IPS-NIHi7 (cell line): ENCODE results near the gene IL4.
"Not testable (repeated sequence)": the region's sequence is repeated elsewhere in the genome, so short reads cannot be mapped to it uniquely, and the experiment has no call there.

ENCODE experiments used
- DNase-seq: peaks from one replicate; pipeline ENCODE4 v3.0.0; 2012; ENCODE audit warnings: mixed read lengths; ENCODE audit errors: extremely low spot score

The IL4 gene

DNA sequence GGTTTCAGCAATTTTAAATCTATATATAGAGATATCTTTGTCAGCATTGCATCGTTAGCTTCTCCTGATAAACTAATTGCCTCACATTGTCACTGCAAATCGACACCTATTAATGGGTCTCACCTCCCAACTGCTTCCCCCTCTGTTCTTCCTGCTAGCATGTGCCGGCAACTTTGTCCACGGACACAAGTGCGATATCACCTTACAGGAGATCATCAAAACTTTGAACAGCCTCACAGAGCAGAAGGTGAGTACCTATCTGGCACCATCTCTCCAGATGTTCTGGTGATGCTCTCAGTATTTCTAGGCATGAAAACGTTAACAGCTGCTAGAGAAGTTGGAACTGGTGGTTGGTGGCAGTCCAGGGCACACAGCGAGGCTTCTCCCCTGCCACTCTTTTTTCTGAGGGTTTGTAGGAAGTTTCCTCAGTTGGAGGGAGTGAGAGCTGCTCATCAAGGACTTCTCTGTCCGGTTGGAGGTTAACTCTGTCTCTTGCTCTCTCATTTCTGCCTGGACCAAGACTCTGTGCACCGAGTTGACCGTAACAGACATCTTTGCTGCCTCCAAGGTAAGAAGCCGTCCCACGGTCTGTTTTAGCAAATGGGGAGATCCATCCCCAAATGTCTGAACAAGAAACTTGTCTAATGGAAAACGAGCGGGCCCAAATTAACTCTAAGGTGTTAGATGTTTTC, at the start of gene IL4:
IL4 (plus strand) TSS at position 51 of the 692 bp plus-strand sequence; CDS start at position 113, 62 bp downstream.
- no peak for DNase-seq

DNA sequence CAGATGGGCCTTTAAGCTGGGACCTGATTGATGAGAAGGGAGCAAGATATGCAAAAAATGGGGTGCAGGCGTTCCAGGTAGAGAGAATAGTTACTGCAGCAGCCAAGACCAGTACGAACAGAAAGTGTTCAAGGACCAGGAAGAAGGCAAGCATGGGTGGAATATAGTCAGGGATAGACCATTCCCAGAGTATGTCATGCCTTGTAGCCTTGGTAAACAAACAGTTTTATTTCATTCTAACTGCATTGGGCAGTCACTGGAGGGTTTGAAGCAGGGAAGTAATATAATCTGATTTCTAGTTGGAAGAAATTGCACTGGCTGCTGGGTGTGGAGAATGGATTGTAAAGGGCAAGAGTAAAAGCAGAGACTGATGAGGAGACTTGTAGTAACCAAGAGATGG, 46.3 kb upstream of the IL4 start:
- DNase-seq = no peak

DNA sequence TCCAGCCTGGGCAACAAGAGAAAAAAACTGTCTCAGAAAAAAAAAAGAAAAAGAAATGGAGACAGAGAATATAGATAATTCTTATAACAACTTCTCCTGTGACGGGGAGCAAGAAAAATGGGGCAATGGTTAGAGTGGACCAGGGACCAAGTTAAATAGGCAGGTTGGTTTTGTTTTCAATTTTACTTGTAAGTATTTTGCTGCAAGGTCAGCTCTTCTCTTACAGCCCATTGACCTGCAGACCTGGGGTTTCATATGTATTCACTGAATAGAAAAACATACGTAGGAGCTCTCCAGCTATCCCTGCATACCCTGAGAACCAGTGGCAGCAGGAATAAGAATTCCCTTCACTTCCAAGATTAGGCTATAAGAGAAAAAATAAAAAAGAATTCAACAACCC, 45.0 kb upstream of the IL4 start:
- DNase-seq = no peak

DNA sequence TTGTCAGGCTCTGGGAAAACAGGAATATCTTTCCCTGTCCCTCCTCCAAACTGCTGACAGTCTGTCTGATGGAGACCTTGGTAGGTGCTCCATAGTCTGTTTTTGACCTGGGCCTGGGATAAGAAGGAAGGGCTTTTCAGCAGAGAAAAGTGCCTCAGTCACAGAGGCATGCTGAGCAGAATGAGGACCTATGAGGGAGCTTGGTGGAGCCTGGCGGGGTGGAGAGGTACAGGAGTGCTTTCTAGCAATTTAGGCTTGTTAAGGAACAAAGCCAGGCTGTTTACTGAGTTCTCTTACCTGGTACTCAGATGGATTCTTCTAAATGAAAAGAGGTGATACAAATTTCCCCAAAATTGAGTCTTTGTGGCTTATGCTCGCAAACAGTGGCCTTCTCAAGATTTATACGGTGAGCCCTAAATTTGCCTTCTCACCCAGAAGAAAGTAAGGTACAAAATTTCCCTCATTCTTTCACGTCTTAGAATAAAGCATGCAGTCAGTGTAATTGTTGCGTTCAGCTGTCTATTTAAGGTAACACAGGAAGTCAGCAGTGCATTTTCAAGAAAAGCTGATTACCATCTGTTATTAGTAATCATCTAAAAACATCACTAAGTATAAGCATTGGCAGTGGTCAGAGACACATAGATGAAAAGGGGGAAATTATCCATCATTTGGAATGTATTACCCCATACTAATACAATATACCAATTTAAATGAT, 44.4 kb upstream of the IL4 start:
- no peak for DNase-seq

DNA sequence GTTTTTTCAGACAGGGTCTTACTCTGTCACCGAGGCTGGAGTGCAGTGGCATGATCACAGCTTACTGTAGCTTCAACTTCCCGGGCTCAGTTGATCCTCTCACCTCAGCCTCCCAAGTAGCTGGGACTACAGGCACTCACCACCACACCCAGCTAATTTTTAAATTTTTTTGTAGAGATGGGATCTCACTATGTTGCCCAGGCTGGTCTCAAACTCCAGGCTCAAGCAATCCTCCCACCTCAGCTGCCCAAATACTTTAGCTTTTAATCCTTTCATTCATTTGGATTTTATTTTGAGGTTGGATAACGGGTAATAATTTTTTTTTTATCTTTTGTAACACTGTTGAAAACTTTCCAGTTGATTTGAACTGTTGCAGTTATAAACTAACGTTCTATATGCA, 40.2 kb upstream of the IL4 start:
- DNase-seq = not testable (repeated sequence)

DNA sequence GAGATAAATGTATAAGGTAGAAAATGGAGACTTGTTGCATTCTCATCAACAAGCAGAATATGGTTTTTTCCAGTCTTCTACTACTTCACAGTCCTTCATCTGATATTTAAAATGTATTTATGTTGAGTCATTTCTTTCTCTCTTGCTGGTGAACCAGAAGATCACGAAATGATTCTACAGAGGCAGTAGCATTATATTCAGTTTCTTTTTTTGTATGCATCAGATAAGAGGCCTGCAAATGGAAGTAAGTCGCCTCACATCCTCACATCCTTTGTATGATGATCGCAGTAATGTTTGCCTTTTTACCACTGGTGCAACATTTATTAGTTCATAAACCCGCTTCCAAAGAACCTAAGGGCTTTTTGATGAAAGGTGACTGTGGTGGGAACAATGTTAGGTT, 37.9 kb upstream of the IL4 start:
- DNase-seq = no peak

DNA sequence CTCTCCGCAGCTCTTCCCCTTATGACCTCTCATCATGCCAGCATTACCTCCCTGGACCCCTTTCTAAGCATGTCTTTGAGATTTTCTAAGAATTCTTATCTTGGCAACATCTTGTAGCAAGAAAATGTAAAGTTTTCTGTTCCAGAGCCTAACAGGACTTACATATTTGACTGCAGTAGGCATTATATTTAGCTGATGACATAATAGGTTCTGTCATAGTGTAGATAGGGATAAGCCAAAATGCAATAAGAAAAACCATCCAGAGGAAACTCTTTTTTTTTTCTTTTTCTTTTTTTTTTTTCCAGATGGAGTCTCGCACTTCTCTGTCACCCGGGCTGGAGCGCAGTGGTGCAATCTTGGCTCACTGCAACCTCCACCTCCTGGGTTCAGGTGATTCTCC, 36.5 kb upstream of the IL4 start:
- DNase-seq = no peak

DNA sequence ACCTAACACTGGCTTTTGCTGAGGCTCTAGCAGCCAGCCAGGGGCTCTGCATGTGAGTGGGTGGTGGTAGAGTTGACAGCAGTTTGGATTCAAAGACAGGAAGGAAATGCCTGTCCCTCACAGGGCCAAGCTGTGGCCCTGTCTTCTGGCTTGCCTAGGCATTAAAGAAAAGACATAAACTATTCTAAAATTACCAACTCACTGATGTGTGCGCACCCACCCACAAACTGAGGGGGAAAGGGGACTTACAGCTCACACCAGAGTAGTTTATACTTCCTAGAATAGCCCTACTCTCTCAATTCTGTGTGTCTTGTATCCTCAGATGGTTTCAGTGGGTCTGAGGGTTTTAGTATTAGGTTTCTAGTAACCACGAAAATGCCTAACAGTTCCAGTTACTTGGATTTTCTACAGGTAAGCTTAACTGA, 34.1 kb upstream of the IL4 start:
- no peak for DNase-seq

DNA sequence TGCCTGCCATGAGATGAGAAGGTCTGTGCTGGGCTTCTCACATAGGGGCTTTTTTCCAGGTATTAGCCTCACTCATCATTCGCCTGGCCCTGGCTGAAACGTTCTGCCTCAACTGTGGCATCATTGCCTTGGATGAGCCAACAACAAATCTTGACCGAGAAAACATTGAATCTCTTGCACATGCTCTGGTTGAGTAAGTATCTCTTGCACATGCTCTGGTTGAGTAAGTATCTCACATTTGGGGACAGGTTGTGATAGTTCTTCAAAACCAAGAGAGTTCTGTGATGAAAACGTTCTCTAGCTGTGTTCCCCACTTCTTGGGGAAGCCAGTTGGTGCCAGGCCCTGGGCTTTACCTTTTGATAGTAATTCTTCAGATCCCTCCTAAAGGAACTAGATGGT, 33.2 kb upstream of the IL4 start:
- DNase-seq = no peak

DNA sequence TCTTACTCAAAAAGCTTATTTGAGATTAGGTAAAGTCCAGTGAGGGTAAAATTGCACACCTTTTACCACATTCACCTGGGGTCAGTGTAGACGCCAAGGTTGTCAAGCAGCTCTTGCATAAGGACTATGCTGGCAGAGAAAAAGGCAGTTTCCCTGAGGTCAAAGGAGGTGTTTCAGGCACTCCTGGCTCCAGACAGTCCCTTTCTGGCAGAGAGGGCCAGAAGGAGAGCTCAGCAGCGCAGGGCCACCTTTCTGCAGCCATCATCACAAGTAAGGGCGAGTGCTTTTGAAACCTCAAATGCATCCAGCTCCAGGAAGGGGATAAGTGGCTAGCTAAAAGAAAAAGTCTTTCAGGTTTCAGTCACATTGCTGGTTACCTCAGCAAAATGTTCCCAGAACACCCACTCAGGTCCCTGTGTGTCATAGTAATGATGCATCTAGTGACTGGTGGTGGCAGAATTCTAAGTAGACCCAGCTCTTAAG, 32.5 kb upstream of the IL4 start:
- no peak for DNase-seq

DNA sequence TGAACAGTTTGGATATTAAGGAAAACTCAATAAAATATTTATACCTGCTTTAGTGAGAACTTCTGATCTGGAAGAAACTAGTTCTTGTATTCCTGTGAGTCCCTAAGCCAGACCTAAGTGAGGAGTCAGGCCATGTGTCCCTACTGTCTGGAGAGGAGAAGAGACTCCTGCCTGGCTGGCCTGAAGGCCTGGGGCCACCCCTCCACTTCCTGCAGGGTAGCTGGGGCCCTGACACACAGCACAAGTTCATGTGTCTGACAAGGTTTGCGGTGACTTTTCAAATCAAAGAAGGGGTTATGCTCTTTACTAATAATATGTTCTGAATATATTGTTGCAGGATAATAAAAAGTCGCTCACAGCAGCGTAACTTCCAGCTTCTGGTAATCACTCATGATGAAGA, 31.9 kb upstream of the IL4 start:
- DNase-seq = no peak

DNA sequence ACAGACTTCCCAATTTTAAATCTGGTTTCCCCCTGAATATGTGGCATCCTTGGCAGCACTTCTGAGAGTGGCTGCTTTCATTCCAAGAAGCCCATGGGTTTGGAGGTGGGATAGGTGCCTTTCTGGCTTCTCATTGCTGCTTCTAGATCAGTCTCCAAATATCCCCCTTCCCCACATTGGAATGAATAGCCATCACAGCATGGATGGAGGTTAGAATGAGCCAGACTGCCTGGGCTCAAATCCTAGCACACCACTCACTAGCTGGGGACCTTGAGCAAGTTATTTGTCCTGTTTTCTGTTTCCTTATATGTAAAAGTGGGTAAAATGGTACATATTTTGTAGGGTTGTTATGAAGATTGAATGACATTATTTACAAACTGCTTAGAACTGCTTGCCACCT, 29.6 kb upstream of the IL4 start:
- no peak for DNase-seq

DNA sequence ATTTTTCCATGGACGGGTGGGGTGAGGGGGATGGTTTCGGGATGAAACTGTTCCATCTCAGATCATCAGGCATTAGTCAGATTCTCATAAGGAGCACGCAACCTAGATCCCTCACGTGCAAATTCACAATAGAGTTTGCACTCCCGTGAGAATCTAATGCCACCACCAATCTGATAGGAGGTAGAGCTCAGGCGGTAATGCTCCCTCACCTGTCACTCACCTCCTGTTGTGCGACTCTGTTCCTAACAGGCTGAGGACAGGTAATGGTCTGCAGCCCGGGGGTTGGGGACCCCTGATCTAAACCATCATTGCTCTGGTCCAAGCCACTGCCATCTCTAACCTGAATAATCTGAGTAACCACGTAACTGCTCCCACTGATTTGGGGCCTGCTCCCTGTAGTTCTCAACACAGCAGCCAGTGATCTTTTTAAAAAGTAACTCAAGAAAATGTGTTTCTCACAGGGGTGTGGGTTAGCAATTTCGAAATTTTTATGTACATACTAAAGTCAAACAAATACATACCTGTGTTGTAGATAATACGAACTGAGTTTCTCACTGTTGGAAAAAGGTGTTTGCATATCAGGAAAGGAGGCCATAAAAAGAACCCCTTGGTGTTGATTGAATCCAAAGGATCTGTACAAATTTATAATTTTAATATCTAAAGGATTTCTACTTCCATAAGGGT, 27.1 kb upstream of the IL4 start:
- DNase-seq = no peak

DNA sequence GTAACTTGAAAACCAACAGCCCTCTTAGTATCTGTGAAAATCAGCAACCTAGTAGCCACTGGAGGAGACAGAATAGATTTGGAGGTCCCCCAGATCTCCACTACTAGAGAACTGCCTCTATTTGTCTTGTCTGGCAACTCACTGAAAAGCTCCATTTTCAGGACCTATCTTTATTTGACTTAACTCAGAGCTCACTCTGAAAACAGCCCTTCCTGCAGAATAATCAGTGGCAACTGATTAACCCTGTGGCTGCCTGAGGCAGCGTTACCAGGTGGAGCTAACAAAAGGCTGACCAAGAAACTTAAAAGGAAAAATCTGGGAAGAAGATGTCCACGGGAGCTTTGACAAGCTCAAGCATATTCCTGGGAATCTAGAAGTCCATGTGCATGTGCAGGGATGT, 26.3 kb upstream of the IL4 start:
- DNase-seq = no peak

DNA sequence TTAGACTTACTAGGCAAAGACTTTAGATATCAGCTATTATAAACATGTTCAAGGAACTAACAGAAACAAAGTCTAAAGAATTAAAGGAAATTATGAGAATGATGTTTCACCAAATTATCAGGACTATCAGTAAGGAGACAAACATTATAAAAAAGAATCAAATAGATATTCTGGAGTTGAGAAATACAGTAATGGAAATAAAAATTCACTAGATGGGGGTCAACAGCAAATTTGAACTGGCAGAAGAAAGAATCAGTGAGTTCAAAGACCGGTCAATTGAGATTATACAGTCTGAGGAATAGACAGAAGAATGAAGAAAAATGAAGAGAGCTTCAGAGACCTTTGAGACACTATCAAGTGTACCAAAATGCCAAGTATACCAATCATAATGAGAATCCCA, 25.4 kb upstream of the IL4 start:
- no peak for DNase-seq

DNA sequence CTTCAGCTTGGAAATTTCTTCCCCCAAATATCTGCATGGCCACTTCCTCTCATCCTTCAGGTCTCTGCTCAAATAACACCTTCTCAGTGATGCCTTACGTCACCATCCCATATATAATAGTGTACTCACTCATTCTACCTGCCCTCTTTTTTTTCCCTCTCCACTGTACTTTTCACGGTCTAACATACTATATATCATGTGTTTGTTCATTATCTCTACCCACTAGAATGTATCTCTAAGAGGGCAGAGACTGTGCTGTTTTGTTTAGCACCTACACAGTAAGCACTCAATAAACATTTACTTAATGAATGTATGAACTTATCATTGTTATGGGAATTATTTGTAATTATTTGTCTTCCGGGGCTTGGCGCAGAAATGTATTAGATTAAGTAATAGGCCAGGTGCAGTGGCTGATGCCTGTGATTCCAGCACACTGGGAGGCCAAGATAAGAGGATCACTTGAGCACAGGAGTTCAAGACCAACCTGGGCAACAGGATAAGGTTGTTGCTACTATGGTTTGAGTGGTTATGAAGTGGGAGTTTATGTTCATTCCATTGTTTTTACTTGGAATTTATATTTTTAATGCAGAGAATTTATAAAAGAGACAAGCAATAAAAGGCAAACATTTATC, 21.8 kb upstream of the IL4 start:
- DNase-seq = no peak

DNA sequence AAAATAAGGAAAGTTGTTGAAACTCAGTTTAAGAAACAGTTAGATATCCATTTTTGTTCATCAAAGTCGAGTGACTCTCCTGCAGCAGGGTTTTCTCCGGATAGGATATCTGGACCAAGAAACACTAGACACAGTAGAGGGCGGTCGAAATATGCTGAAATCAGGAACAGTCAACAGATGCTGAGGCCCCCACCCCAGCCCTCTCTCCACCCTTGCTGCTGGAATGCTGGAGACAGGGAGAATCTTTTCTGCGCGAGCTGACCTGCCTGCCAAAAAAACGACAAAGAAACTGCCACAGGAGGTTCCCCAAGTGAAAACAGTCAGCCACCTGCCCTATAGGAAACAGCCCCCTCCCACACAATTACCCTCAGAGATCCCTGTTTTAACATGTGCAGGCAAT, 20.1 kb upstream of the IL4 start:
- DNase-seq = no peak

DNA sequence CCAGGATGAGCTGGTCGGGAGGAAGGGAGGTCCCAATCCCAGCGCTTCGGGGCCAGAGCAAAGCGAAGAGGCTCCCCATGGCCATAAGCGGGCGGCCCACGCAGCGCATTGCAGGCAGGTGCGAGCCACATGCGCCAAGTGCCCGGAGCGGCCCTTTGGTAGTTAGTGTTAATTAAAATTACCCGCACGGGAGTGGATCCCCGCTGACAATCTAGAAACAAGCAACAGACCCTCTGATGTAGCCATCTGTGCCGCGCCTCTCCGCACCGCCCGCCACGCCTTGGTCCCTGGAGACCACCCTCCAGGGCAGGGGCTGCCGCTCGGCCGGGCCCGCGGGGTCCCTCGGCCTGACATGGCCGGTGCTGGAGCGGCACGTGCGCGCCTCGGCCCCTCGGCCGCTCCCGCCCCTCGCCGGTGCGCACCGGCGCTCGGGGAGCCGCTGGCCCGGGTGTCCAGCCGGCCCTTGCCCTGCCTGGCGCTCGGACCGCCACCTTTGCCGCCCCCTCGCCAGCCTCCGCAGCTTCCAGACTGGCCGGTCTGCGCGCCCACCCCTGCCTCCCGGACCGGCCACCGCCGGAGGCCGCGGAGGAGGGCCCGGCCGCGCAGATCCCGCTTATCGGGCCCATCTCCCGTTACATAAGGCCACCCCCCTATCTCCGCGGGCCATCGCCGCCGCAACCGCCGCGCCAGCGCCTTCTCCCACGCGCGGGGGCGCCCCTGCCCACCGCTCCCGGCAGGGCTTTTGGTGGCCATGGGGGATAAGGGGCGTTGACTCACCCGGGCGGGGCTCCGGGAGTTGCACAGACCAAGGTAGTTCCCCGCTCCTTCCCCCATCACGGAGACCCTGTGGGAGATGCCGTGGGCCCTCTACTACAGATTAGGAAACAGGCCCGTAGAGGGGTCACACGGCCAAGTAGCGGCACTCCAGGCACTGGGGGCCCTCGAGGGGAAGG, 17.7 kb upstream of the IL4 start:
- peak; percentile 38 for DNase-seq

DNA sequence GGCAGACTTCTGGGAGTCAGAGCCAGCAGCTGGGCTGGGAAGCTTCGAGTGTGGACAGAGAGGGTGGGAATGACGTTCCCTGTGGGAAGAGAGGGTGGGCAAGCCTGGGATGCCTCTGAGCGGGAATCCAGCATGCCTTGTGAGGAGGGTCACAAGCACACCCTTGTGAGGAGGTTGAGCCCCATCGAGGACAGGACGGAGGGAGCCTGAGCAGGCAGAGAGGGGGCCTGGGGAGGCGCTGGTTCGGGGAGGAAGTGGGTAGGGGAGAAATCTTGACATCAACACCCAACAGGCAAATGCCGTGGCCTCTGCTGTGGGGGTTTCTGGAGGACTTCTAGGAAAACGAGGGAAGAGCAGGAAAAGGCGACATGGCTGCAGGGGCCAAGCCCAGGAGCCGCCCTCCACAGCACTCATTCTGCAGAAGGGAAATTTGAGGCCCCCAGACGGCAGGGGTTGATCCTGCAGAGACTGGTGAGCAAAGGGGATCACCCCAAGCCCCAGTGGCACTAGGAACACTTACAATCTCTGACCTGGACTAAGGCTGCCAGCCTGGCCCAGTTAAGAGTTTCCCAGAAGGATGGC, 16.9 kb upstream of the IL4 start:
- DNase-seq = no peak

DNA sequence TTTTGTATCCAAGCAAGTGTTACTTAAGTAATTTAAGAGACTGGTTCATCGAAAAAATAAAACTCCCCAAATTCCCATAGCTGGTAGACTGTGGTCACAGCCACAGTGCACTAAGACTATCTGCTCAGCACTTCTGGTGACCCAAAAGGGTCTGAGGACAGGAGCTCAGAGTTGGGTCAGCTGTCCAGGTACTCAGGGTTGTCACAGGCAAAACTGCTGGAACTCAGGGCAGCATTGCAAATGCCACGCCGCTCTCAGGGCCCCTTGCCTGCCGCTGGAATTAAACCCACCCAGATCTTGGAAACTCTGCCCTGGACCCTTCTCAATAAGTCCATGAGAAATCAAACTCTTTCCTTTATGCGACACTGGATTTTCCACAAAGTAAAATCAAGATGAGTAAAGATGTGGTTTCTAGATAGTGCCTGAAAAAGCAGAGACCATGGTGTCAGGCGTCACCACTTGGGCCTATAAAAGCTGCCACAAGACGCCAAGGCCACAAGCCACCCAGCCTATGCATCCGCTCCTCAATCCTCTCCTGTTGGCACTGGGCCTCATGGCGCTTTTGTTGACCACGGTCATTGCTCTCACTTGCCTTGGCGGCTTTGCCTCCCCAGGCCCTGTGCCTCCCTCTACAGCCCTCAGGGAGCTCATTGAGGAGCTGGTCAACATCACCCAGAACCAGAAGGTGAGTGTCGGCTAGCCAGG, 16.0 kb upstream of the IL4 start, which contains the start of gene IL13:
IL13 (plus strand) TSS at position 498 of the 705 bp plus-strand sequence; CDS start at position 512, 14 bp downstream.
- no peak for DNase-seq
